Neural cell (in vitro differentiated cells): ENCODE measurements around the gene CHST11. TPM values are rescaled to one million over a fixed set of nuclear protein-coding genes. Genes with fewer than 3 reads are reported as not detected.

ENCODE experiments used
- H2AFZ ChIP-seq: fragments of 200-600, 300-800 bp; sonication (generic), shearing (Covaris generic); 2 replicates; pipeline ENCODE4 v1.6.0; 2014; ENCODE audit warnings: low read depth, mild to moderate bottlenecking, antibody characterized with exemption, low read length, moderate library complexity
- H3F3A ChIP-seq: fragments of 200-600 bp; shearing (Covaris generic); 2 replicates; pipeline ENCODE4 v1.6.1; 2016; ENCODE audit warnings: mild to moderate bottlenecking, moderate library complexity, mixed read lengths, antibody characterized with exemption, low read length; ENCODE audit not compliant: insufficient read depth, poor library complexity, severe bottlenecking
- H3K27ac ChIP-seq: fragments of 200-600, 300-800 bp; sonication (generic), shearing (Covaris generic); 2 replicates; pipeline ENCODE4 v1.5.1; 2014; ENCODE audit warnings: mild to moderate bottlenecking, low read length, moderate library complexity
- H3K27me3 ChIP-seq: fragments of 300-800, 200-600 bp; sonication (generic), shearing (Covaris generic); 2 replicates; pipeline ENCODE4 v1.6.0; 2014; ENCODE audit warnings: mild to moderate bottlenecking, low read depth, low read length, moderate library complexity; ENCODE audit not compliant: insufficient read depth
- H3K36me3 ChIP-seq: fragments of 300-800, 200-600 bp; sonication (generic), shearing (Covaris generic); 2 replicates; pipeline ENCODE4 v1.5.1; 2014; ENCODE audit warnings: mild to moderate bottlenecking, antibody characterized with exemption, low read length, moderate library complexity; ENCODE audit not compliant: insufficient read depth
- H3K4me2 ChIP-seq: fragments of 300-800, 200-600 bp; sonication (generic), shearing (Covaris generic); 2 replicates; pipeline ENCODE4 v1.6.0; 2014; ENCODE audit warnings: mild to moderate bottlenecking, low read length
- H3K4me3 ChIP-seq: fragments of 300-800, 200-600 bp; sonication (generic), shearing (Covaris generic); 2 replicates; pipeline ENCODE4 v1.5.1; 2014; ENCODE audit warnings: mild to moderate bottlenecking, low read length, moderate library complexity
- H3K79me2 ChIP-seq: fragments of 200-600 bp; shearing (Covaris generic); replicated peaks from 2 replicates; pipeline ENCODE4 v1.6.0; 2014; ENCODE audit warnings: mild to moderate bottlenecking, low read length, moderate library complexity; ENCODE audit not compliant: insufficient read depth
- H3K9ac ChIP-seq: fragments of 300-800, 200-600 bp; sonication (generic), shearing (Covaris generic); 2 replicates; pipeline ENCODE4 v1.6.1; 2016; ENCODE audit warnings: mild to moderate bottlenecking, low read length, mixed read lengths
- H3K9me2 ChIP-seq: fragments of 200-600 bp; shearing (Covaris generic); 2 replicates; pipeline ENCODE4 v1.6.1; 2016; ENCODE audit warnings: mild to moderate bottlenecking, low read length, mixed read lengths; ENCODE audit not compliant: insufficient read depth
- H3K9me3 ChIP-seq: fragments of 200-600, 300-800 bp; sonication (generic), shearing (Covaris generic); 2 replicates; pipeline ENCODE4 v1.6.1; 2016; ENCODE audit warnings: mild to moderate bottlenecking, mixed run types, low read length, moderate library complexity, mixed read lengths
- H4K20me1 ChIP-seq: fragments of 200-600 bp; shearing (Covaris generic); 2 replicates; pipeline ENCODE4 v1.6.1; 2016; ENCODE audit warnings: mild to moderate bottlenecking, mixed run types; ENCODE audit not compliant: insufficient read depth
- EP300 ChIP-seq: fragments of 450-650 bp; conservative IDR thresholded peaks from 2 replicates; pipeline ENCODE4 v1.6.1; 2014; ENCODE audit warnings: antibody characterized with exemption, mild to moderate bottlenecking, moderate library complexity; ENCODE audit not compliant: poor library complexity, severe bottlenecking
- EZH2 ChIP-seq: fragments of 200-600, 300-800 bp; shearing (Covaris generic), sonication (generic); IDR thresholded peaks from 2 replicates; pipeline ENCODE4 v1.6.1; 2014; ENCODE audit warnings: antibody characterized with exemption, low read length, borderline replicate concordance, mild to moderate bottlenecking; ENCODE audit not compliant: insufficient read depth, poor library complexity, severe bottlenecking
- MXI1 ChIP-seq: fragments of 450-650 bp; conservative IDR thresholded peaks from 2 replicates; pipeline ENCODE4 v1.6.1; 2014; ENCODE audit warnings: antibody characterized with exemption, mild to moderate bottlenecking; ENCODE audit not compliant: poor library complexity, severe bottlenecking
- POLR2AphosphoS5 ChIP-seq: IDR thresholded peaks from 2 replicates; pipeline ENCODE4 v1.6.1; 2012
- RAD21 ChIP-seq: fragments of 450-650 bp; conservative IDR thresholded peaks from 2 replicates; pipeline ENCODE4 v1.6.1; 2014; ENCODE audit warnings: antibody characterized with exemption, mild to moderate bottlenecking, moderate library complexity
- SMC3 ChIP-seq: fragments of 450-650 bp; conservative IDR thresholded peaks from 2 replicates; pipeline ENCODE4 v1.6.1; 2014; ENCODE audit warnings: antibody characterized with exemption, mild to moderate bottlenecking, moderate library complexity; ENCODE audit not compliant: poor library complexity
- TAF1 ChIP-seq: IDR thresholded peaks from 2 replicates; pipeline ENCODE4 v1.6.1; 2012; ENCODE audit warnings: low read depth
- polyA plus RNA-seq: library from polyadenylated mRNA; depleted of rRNA; stranded (reverse); fragments of >200 nt; gene quantifications from 2 replicates; pipeline ENCODE4 v1.2.3, GENCODE V29; 2014
- TF ChIP-seq, protein P1 (sequence below): IDR thresholded peaks from 2 replicates; pipeline ENCODE4 v1.6.1; 2012; ENCODE audit warnings: borderline replicate concordance
- TF ChIP-seq, protein P2 (sequence below): fragments of 450-650 bp; IDR thresholded peaks from 2 replicates; pipeline ENCODE4 v1.5.1; 2014; ENCODE audit warnings: antibody characterized with exemption, mild to moderate bottlenecking, moderate library complexity; ENCODE audit not compliant: poor library complexity, severe bottlenecking

The CHST11 gene
- polyA plus RNA-seq, 1 donor from 2014 or later: 15.0 TPM

DNA sequence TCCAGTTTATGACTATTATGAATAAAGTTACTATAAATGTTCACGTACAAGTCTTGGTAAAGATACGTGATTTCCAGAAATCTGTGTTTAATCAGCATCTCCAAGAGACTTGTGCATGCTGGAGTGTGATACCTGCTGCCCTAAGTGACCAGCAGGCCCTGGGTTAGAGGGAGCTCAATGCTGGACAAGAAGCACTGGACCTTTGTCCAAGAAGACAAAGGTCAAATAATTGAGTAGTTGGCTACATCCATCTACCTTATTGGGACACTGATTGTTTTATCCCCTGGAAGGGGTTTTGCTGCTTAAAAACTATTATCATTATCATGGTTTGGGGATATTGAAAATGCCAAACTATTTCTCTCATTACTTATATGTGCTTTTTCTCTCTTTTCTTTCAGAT lies 37.0 kb upstream of the CHST11 start:
- no peaks in the 10 kb centered on the region for H3K9me3 ChIP-seq
- no peak overlapping the region for H3K4me3 ChIP-seq
- H4K20me1 ChIP-seq: no peaks in the 10 kb centered on the region
- no peak overlapping the region for H3K27ac ChIP-seq
- TF ChIP-seq RAD21 (no peak), TAF1 (no peak), SMC3 (no peak), MXI1 (no peak)
- H3K9ac ChIP-seq: no peak overlapping the region
- no peaks in the 10 kb centered on the region for H3F3A ChIP-seq
- no peak overlapping the region for H2AFZ ChIP-seq
- H3K79me2 ChIP-seq: no peaks in the 10 kb centered on the region
- no peaks in the 10 kb centered on the region for H3K9me2 ChIP-seq
- no peaks in the 10 kb centered on the region for H3K36me3 ChIP-seq
- no peak overlapping the region for H3K4me2 ChIP-seq
- no peaks in the 10 kb centered on the region for H3K27me3 ChIP-seq

DNA sequence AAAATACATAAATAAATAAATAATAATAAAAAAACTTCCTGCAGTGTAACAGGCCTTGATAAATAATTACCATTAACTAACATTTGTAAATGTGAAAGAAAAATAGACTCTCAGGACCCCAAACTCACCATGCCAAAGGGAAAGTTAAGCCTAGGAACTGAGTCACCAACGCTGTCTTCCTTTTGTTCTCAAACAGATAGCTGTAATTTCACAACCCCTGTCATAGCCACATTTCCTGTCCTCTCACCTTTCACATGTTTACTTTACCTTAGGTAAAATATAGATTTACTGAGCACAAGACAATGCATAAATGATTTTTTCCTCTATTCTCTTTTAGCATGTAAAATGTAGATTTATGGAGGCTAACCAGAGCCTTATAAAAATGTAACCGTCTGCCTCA lies 35.9 kb upstream of the CHST11 start:
- Histone ChIP-seq H3K9me3 (no peaks in the 10 kb centered on the region), H3K4me3 (no peak overlapping the region), H3K79me2 (no peaks in the 10 kb centered on the region), H3K27ac (no peak overlapping the region), H3K9me2 (no peaks in the 10 kb centered on the region), H3K36me3 (no peaks in the 10 kb centered on the region), H4K20me1 (no peaks in the 10 kb centered on the region), H2AFZ (no peak overlapping the region), H3K4me2 (no peak overlapping the region), H3K9ac (no peak overlapping the region), H3F3A (no peaks in the 10 kb centered on the region), H3K27me3 (no peaks in the 10 kb centered on the region)
- TF ChIP-seq TAF1 (no peak), RAD21 (no peak), SMC3 (no peak), MXI1 (no peak), POLR2AphosphoS5 (no peak), EZH2 (no peak), EP300 (no peak)
- TF ChIP-seq, protein P1, sequence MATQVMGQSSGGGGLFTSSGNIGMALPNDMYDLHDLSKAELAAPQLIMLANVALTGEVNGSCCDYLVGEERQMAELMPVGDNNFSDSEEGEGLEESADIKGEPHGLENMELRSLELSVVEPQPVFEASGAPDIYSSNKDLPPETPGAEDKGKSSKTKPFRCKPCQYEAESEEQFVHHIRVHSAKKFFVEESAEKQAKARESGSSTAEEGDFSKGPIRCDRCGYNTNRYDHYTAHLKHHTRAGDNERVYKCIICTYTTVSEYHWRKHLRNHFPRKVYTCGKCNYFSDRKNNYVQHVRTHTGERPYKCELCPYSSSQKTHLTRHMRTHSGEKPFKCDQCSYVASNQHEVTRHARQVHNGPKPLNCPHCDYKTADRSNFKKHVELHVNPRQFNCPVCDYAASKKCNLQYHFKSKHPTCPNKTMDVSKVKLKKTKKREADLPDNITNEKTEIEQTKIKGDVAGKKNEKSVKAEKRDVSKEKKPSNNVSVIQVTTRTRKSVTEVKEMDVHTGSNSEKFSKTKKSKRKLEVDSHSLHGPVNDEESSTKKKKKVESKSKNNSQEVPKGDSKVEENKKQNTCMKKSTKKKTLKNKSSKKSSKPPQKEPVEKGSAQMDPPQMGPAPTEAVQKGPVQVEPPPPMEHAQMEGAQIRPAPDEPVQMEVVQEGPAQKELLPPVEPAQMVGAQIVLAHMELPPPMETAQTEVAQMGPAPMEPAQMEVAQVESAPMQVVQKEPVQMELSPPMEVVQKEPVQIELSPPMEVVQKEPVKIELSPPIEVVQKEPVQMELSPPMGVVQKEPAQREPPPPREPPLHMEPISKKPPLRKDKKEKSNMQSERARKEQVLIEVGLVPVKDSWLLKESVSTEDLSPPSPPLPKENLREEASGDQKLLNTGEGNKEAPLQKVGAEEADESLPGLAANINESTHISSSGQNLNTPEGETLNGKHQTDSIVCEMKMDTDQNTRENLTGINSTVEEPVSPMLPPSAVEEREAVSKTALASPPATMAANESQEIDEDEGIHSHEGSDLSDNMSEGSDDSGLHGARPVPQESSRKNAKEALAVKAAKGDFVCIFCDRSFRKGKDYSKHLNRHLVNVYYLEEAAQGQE: no peak
- TF ChIP-seq, protein P2, sequence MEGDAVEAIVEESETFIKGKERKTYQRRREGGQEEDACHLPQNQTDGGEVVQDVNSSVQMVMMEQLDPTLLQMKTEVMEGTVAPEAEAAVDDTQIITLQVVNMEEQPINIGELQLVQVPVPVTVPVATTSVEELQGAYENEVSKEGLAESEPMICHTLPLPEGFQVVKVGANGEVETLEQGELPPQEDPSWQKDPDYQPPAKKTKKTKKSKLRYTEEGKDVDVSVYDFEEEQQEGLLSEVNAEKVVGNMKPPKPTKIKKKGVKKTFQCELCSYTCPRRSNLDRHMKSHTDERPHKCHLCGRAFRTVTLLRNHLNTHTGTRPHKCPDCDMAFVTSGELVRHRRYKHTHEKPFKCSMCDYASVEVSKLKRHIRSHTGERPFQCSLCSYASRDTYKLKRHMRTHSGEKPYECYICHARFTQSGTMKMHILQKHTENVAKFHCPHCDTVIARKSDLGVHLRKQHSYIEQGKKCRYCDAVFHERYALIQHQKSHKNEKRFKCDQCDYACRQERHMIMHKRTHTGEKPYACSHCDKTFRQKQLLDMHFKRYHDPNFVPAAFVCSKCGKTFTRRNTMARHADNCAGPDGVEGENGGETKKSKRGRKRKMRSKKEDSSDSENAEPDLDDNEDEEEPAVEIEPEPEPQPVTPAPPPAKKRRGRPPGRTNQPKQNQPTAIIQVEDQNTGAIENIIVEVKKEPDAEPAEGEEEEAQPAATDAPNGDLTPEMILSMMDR: no peak

DNA sequence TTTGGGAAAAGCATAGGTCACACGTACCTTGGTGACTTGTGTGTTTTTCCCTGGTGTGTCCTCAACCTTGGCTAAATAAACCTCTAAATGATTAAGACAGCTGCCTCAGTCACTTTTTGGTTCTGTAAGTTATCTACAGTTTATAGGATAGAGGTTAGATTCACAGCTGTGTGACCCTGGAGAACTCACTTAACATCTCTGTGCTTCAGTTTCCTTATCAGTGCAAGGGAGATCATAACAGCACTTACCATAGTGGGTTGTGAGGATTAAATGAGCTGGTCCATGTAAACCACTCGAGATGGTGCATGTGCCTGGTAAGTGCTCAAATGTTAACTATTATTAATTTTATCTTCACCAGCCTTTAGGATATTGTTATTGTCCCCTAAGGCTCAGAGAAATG lies 35.4 kb upstream of the CHST11 start:
- TF ChIP-seq EZH2: no peak
- TF ChIP-seq, protein P2: no peak
- TF ChIP-seq SMC3: no peak
- no peak for TF ChIP-seq RAD21
- TF ChIP-seq MXI1: no peak
- TF ChIP-seq POLR2AphosphoS5: no peak
- TF ChIP-seq, protein P1: no peak
- no peak for TF ChIP-seq EP300
- no peak for TF ChIP-seq TAF1
- Histone ChIP-seq H3K4me3 (no peak overlapping the region), H4K20me1 (no peaks in the 10 kb centered on the region), H3K36me3 (no peaks in the 10 kb centered on the region), H3K9me3 (no peaks in the 10 kb centered on the region), H2AFZ (no peak overlapping the region), H3K4me2 (no peak overlapping the region), H3K9ac (no peak overlapping the region), H3K27ac (no peak overlapping the region), H3K27me3 (no peaks in the 10 kb centered on the region), H3K79me2 (no peaks in the 10 kb centered on the region), H3F3A (no peaks in the 10 kb centered on the region), H3K9me2 (no peaks in the 10 kb centered on the region)
